BLaER1 treated with 17β-estradiol and CSF1 and Interleukin-3, amounts not matched to agents 10 nM and 100 nM (cell line): ENCODE data around the gene TRIM23.
A peak's percentile ranks its signal among the peaks of the same experiment; 100 is the strongest.

Experiments
- H3K27ac ChIP-seq, 11 experiments: shearing (Covaris generic); formaldehyde crosslinking; 2 replicates each; pipeline ENCODE4 v1.8.1; 2022
- H3K27me3 ChIP-seq, 11 experiments: shearing (Covaris generic); formaldehyde crosslinking; 2 replicates each; pipeline ENCODE4 v1.8.1; 2022
- H3K36me3 ChIP-seq, 11 experiments: shearing (Covaris generic); formaldehyde crosslinking; 2 replicates each; pipeline ENCODE4 v1.8.1; 2022
- H3K4me1 ChIP-seq, 10 experiments: shearing (Covaris generic); formaldehyde crosslinking; 2 replicates each; pipeline ENCODE4 v1.8.1; 2022
- H3K4me2 ChIP-seq, 11 experiments: shearing (Covaris generic); formaldehyde crosslinking; 2 replicates each; pipeline ENCODE4 v1.8.1; 2022
- H3K4me3 ChIP-seq, 10 experiments: shearing (Covaris generic); formaldehyde crosslinking; 2 replicates each; pipeline ENCODE4 v1.8.1; 2022
- H3K9ac ChIP-seq, 11 experiments: shearing (Covaris generic); formaldehyde crosslinking; 2 replicates each; pipeline ENCODE4 v1.8.1; 2022
- H3K9me3 ChIP-seq, 11 experiments: shearing (Covaris generic); formaldehyde crosslinking; replicated peaks in 1 of 11; 2 replicates each; pipeline ENCODE4 v1.8.1; 2022
- H4K20me1 ChIP-seq, 11 experiments: shearing (Covaris generic); formaldehyde crosslinking; 2 replicates each; pipeline ENCODE4 v1.8.1; 2022
- Cebpa-rat ChIP-seq, 11 experiments: shearing (Covaris generic); IDR thresholded peaks; 2 replicates each; pipeline ENCODE4 v1.8.1; 2022

The TRIM23 gene

GRCh38 chr5:65588694-65589093 lies 35.4 kb downstream of the TRIM23 start:
- Histone ChIP-seq H3K36me3 (peaks cover 71 to 100% (median 91%) of the 10 kb centered on the region in 11 experiments), H3K27me3 (no peaks in the 10 kb centered on the region), H3K27ac (no peak overlapping the region), H4K20me1 (peaks cover 0 to 9% (median 0%) of the 10 kb centered on the region in 11 experiments; a peak in 2 of 22 replicates), H3K9me3 (no peaks in the 10 kb centered on the region), H3K4me3 (no peak overlapping the region), H3K4me1 (no peaks in the 10 kb centered on the region), H3K9ac (no peak overlapping the region), H3K4me2 (no peak overlapping the region)
- TF ChIP-seq Cebpa-rat (IDR thresholded peaks at IDR 0.05), result no peak

- H4K20me1 ChIP-seq, result peaks cover 0 to 20% (median 5%) of the 10 kb centered on the region in 11 experiments; a peak in 5 of 22 replicates
- no peak for TF ChIP-seq Cebpa-rat (IDR thresholded peaks at IDR 0.05)
- H3K27ac ChIP-seq, result no peak overlapping the region
- H3K4me1 ChIP-seq, result peaks cover 0 to 14% (median 5%) of the 10 kb centered on the region in 10 experiments; a peak in 9 of 20 replicates
- no peak overlapping the region for H3K4me3 ChIP-seq
- H3K27me3 ChIP-seq, result no peaks in the 10 kb centered on the region
- peaks cover 59 to 99% (median 83%) of the 10 kb centered on the region in 11 experiments for H3K36me3 ChIP-seq
- no peak overlapping the region for H3K9ac ChIP-seq
- peak overlapping the region in 4 of 11 experiments; percentile 10 to 22 (median 17); a peak in 4 of 22 replicates for H3K4me2 ChIP-seq
- H3K9me3 ChIP-seq, result no peaks in the 10 kb centered on the region
Measured at GRCh38 chr5:65577141-65577540, 47.0 kb downstream of the TRIM23 start.

- H3K9ac ChIP-seq, result no peak overlapping the region
- H3K27me3 ChIP-seq, result no peaks in the 10 kb centered on the region
- peaks cover 40 to 99% (median 60%) of the 10 kb centered on the region in 11 experiments for H3K36me3 ChIP-seq
- TF ChIP-seq Cebpa-rat (IDR thresholded peaks at IDR 0.05), result no peak
- H3K4me1 ChIP-seq, result peaks cover 0 to 10% (median 5%) of the 10 kb centered on the region in 10 experiments; a peak in 9 of 20 replicates
- peaks cover 0 to 17% (median 0%) of the 10 kb centered on the region in 11 experiments; a peak in 5 of 22 replicates for H4K20me1 ChIP-seq
- no peaks in the 10 kb centered on the region for H3K9me3 ChIP-seq
- H3K4me3 ChIP-seq, result no peak overlapping the region
- H3K4me2 ChIP-seq, result no peak overlapping the region
- no peak overlapping the region for H3K27ac ChIP-seq
Measured at GRCh38 chr5:65570598-65571226, 53.4 kb downstream of the TRIM23 start.

GRCh38 chr5:65566505-65566904 lies 57.6 kb downstream of the TRIM23 start:
- no peak overlapping the region for H3K4me3 ChIP-seq
- no peaks in the 10 kb centered on the region for H3K27me3 ChIP-seq
- H3K36me3 ChIP-seq, result peaks cover 13 to 62% (median 28%) of the 10 kb centered on the region in 11 experiments; a peak in 21 of 22 replicates
- peaks cover 0 to 8% (median 0%) of the 10 kb centered on the region in 11 experiments; a peak in 3 of 22 replicates for H4K20me1 ChIP-seq
- H3K9me3 ChIP-seq, result no peaks in the 10 kb centered on the region
- H3K4me2 ChIP-seq, result peak overlapping the region in 3 of 11 experiments; percentile 4 to 32 (median 8); a peak in 4 of 22 replicates
- H3K4me1 ChIP-seq, result peaks cover 27 to 37% (median 30%) of the 10 kb centered on the region in 10 experiments
- TF ChIP-seq Cebpa-rat (IDR thresholded peaks at IDR 0.05), result no peak
- H3K9ac ChIP-seq, result no peak overlapping the region
- H3K27ac ChIP-seq, result no peak overlapping the region

GRCh38 chr5:65563777-65564176 lies 60.4 kb downstream of the TRIM23 start:
- peaks cover 0 to 6% (median 0%) of the 10 kb centered on the region in 11 experiments; a peak in 1 of 22 replicates for H4K20me1 ChIP-seq
- H3K9me3 ChIP-seq, result no peaks in the 10 kb centered on the region
- H3K36me3 ChIP-seq, result peaks cover 6 to 63% (median 12%) of the 10 kb centered on the region in 11 experiments; a peak in 16 of 22 replicates
- H3K27ac ChIP-seq, result peak overlapping the region; percentile 73 to 92 (median 88)
- TF ChIP-seq Cebpa-rat (IDR thresholded peaks at IDR 0.05), result no peak
- peak overlapping the region; percentile 70 to 93 (median 86) for H3K4me2 ChIP-seq
- H3K4me1 ChIP-seq, result peaks cover 32 to 47% (median 38%) of the 10 kb centered on the region in 10 experiments
- no peaks in the 10 kb centered on the region for H3K27me3 ChIP-seq
- peak overlapping the region; percentile 81 to 88 (median 83) for H3K4me3 ChIP-seq
- peak overlapping the region; percentile 86 to 92 (median 90) for H3K9ac ChIP-seq

- H3K9ac ChIP-seq, result peak within 1 kb of the TSS; percentile 86 to 92 (median 90)
- H3K4me2 ChIP-seq, result peak within 1 kb of the TSS; percentile 84 to 93 (median 90)
- peaks cover 0 to 6% (median 0%) of the 10 kb centered on the region in 11 experiments; a peak in 1 of 22 replicates for H4K20me1 ChIP-seq
- H3K9me3 ChIP-seq, result no peaks in the 10 kb centered on the region
- peak within 1 kb of the TSS; percentile 81 to 88 (median 83) for H3K4me3 ChIP-seq
- H3K27me3 ChIP-seq, result no peaks in the 10 kb centered on the region
- H3K27ac ChIP-seq, result peak within 1 kb of the TSS; percentile 73 to 92 (median 88)
- H3K4me1 ChIP-seq, result peaks cover 32 to 47% (median 38%) of the 10 kb centered on the region in 10 experiments
- peaks cover 5 to 63% (median 16%) of the 10 kb centered on the region in 11 experiments; a peak in 18 of 22 replicates for H3K36me3 ChIP-seq
- no peak for TF ChIP-seq Cebpa-rat (IDR thresholded peaks at IDR 0.05)
Measured at GRCh38 chr5:65562731-65563701, 61.1 kb downstream of the TRIM23 start, which contains the start of the genes CENPK and PPWD1. CENPK (minus strand) TSS chr5:65563168; CDS start chr5:65554907, 8,261 bp downstream. PPWD1 (plus strand) TSS chr5:65563296; CDS start chr5:65563311, 15 bp downstream.

- Histone ChIP-seq H4K20me1 (peaks cover 0 to 15% (median 0%) of the 10 kb centered on the region in 11 experiments; a peak in 4 of 22 replicates), H3K27ac (no peak overlapping the region), H3K27me3 (no peaks in the 10 kb centered on the region), H3K4me2 (no peak overlapping the region), H3K4me3 (no peak overlapping the region), H3K36me3 (peaks cover 10 to 96% (median 63%) of the 10 kb centered on the region in 11 experiments; a peak in 20 of 22 replicates), H3K9me3 (no peaks in the 10 kb centered on the region), H3K9ac (no peak overlapping the region), H3K4me1 (peaks cover 6 to 15% (median 7%) of the 10 kb centered on the region in 10 experiments)
- no peak for TF ChIP-seq Cebpa-rat (IDR thresholded peaks at IDR 0.05)
Measured at GRCh38 chr5:65556718-65557117, 67.4 kb downstream of the TRIM23 start.

GRCh38 chr5:65556181-65556580 lies 68.0 kb downstream of the TRIM23 start:
- Histone ChIP-seq H3K36me3 (peaks cover 10 to 97% (median 68%) of the 10 kb centered on the region in 11 experiments; a peak in 20 of 22 replicates), H3K4me2 (no peak overlapping the region), H3K27ac (no peak overlapping the region), H4K20me1 (peaks cover 0 to 15% (median 0%) of the 10 kb centered on the region in 11 experiments; a peak in 4 of 22 replicates), H3K4me1 (peaks cover 1 to 10% (median 2%) of the 10 kb centered on the region in 10 experiments; a peak in 16 of 20 replicates), H3K9ac (no peak overlapping the region), H3K9me3 (no peaks in the 10 kb centered on the region), H3K27me3 (no peaks in the 10 kb centered on the region), H3K4me3 (no peak overlapping the region)
- TF ChIP-seq Cebpa-rat (IDR thresholded peaks at IDR 0.05), result no peak
